Activated CD8-positive, alpha-beta memory T cell treated with anti-CD3 and anti-CD28 coated beads, Interleukin-2, amount 50 U/mL, for 4 hours (primary cell): ENCODE data around the gene PIK3C2G.

ENCODE experiments used
- DNase-seq: peaks from one replicate; pipeline ENCODE4 v3.0.0-alpha.2; 2020

PIK3C2G gene

GRCh38 chr12:18275981-18276380 lies 14.7 kb downstream of the PIK3C2G start:
- no peak for DNase-seq

DNA sequence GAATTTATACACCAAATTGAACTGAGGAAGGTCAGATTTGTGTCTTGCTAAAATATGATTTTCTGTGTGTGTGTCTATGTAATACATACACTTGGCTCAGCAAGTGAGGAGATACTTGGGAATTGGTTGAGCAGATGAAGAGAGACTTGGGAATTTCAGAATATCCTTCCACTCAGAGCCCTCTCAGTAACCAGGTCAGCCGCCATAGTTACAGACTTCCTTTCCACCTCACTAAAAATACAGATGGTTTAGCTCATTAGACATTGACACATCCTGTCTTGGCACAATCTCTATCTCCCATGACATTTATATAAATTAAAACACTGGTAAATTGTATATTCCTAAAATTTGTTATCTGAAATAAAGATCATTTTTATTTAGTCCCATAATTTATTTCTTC lies 15.9 kb downstream of the PIK3C2G start:
- no peak for DNase-seq

DNA sequence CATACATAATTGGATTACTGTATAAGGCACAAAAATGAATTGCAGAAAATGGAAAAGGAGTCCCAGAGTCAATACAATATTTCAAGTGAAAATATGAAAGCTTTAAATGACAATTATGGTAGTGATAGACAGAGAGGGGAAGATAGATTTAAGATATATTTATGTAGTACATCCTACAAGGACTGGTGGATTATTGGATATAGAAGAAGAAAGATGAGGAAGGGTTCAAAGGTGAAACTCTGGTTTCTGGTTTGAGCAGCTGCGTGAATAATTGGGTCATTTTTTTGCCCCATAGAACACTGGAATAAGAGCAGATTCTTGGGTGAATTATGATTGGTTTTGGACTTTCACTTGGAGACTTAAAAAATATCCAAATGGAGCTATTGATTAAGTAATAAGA lies 19.4 kb downstream of the PIK3C2G start:
- DNase-seq = no peak

- no peak for DNase-seq
These were observed 20.6 kb downstream of the PIK3C2G start for GRCh38 chr12:18281941-18282340.

- no peak for DNase-seq
These were observed 22.5 kb downstream of the PIK3C2G start for GRCh38 chr12:18283831-18284230.

DNA sequence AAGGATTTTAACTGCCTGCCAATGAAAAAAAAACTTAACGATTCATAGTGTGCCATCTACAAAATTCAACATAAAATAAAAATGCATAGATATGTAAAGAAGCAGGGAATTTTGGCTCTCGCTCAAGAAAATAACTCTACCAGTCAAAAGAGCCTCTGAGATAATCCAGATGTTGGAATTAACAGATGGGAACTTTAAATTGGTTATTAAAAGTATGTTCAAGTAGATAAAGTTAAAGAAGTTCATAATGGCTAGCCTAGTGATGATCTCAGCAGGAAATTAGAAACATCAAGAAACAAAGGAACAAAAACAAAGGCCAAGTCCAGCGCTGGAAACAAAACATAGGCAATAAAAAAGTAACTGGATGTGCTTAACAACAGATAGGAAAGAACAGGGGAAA lies 23.1 kb downstream of the PIK3C2G start:
- DNase-seq = no peak

DNA sequence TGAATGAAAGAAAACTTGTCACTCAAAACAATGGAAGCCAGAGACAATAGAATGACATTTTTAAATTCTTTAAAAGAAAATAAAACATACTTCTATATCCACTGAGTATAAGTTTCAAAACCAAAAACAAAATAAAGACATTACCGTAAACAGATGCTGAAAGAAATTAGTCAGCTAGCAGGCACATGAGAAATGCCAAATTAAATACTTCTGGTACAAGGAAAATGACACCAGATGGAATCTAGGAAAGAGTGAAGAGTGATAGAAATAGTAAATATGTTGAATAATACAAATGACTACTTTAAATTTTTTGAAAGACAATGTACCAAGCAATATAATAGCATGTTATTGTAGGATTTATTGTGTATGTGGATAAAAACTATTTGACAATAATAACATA lies 23.8 kb downstream of the PIK3C2G start:
- no peak for DNase-seq

- DNase-seq = no peak
These were observed 29.1 kb downstream of the PIK3C2G start for GRCh38 chr12:18290386-18290785.

DNA sequence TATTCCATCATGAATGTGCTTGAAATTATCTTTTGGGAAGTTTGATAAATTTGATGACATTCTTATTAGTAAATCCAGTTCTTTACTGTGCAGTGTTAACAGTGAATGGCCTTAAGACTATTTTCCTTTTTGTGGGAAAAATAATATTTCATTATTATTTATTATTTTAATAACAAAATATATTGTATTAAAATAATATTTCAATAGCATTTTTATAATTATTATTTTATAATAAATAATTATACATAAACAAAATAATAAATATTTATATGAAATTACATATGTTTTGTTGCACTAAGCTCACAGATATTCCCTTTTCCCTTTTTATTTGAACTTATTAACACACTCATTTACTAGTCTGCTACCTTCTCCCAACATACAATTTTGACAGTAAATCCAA lies 33.6 kb downstream of the PIK3C2G start:
- no peak for DNase-seq

DNA sequence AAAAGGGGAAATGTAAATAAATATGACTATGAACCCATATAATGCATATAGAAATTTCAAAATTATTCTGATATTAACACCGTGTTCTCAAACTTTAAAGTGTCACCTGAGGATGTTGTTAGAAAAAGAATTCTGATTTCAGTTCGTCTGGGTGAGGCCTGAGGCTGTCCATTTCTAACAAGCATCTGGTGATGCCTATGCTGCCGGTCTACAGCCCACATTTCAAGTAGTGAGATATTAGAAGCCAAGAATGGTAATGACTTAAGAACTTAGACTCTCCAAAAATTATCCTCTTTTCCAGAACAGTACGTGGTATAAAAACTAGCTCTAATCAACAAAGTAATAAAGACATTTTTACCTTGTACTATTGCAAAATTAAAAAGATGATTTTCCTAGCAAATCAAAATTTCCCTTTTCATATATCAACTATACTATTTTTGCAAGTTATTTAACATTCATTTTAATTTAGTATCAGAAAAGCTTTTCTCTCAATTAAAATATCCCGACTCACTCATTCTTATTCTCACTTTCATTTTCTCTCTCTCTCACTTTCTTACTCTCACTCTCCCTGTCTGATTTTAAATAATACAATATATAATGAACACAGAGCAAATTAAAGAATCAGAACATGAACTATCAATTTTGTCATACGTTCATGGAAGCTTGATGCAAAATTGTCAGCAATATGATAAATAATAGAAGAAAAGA lies 35.0 kb downstream of the PIK3C2G start:
- DNase-seq = no peak

GRCh38 chr12:18296909-18297280 lies 35.6 kb downstream of the PIK3C2G start:
- DNase-seq = no peak

GRCh38 chr12:18297902-18298301 lies 36.6 kb downstream of the PIK3C2G start:
- DNase-seq = no peak

GRCh38 chr12:18302809-18303430 lies 41.6 kb downstream of the PIK3C2G start:
- DNase-seq = no peak

- no peak for DNase-seq
These were observed 43.3 kb downstream of the PIK3C2G start for GRCh38 chr12:18304609-18305008.

- DNase-seq = no peak
These were observed 45.0 kb downstream of the PIK3C2G start for GRCh38 chr12:18306311-18306710.

- no peak for DNase-seq
These were observed 52.0 kb downstream of the PIK3C2G start for GRCh38 chr12:18313306-18313705.

- DNase-seq = no peak
These were observed 58.8 kb downstream of the PIK3C2G start for GRCh38 chr12:18320036-18320617.

- no peak for DNase-seq
These were observed 59.7 kb downstream of the PIK3C2G start for GRCh38 chr12:18320976-18321375.

GRCh38 chr12:18323159-18323558 lies 61.8 kb downstream of the PIK3C2G start:
- no peak for DNase-seq

DNA sequence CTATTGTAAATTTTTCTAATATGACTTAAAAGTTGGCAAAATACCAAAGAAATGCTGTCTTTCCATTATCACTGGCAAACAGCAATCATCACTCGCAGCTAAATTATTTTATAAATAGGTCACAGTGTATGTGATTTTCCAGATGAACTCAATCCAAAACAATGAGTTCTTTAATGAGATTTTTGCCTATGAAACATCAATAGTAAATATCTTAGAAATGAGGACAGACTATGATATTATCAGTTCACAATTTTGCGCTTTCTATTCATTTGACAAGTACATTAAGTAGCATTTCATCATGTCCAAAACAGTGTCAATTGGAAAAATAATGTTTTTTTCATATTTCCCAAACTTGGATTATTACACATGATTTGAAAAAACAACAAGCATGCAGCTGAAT lies 65.7 kb downstream of the PIK3C2G start:
- DNase-seq = no peak

DNA sequence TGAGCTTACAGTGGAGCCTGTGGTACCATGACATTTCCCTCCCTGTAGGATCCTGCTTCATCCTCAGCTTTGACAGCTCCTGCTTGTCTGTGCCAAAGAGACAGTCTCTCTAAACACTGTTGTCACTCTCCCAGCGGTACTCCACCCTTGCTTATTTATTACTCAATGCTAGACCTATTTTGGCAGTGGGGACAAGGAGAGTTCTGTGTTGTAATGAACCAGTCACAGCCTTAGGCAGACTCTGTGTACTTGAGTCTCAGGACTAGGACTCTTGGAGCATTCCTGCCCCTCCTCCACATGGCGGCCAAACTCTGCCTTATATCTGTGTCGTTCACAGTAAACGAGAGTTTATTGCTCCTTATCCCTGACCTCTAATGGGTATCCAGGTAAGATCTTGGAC lies 70.9 kb downstream of the PIK3C2G start:
- DNase-seq = no peak

GRCh38 chr12:18339633-18340032 lies 78.3 kb downstream of the PIK3C2G start:
- DNase-seq = no peak

DNA sequence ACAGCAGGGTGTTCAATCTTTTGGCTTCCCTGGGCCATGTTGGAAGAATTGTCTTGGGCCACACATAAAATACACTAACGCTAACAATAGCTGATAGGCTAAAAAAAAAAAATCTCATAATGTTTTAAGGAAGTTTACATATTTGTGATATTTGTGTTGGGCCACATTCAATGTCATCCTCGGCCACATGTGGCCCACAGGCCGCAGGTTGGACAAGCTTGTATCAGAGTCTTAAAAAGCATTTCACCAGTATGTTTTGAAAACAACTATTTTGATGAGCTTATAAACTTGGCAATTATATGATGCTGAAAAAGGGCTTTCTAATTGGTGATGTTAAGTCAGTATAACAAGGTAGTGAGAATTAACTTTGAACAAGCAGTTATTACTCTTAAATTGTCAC lies 78.9 kb downstream of the PIK3C2G start:
- DNase-seq = no peak

- DNase-seq = no peak
These were observed 79.5 kb downstream of the PIK3C2G start for GRCh38 chr12:18340786-18341185.

- DNase-seq = no peak
These were observed 82.4 kb downstream of the PIK3C2G start for GRCh38 chr12:18343708-18344107.
